ENCODE measurements around the gene TMIGD2. TPM values are rescaled to one million over a fixed set of nuclear protein-coding genes. Genes with fewer than 3 reads are reported as not detected.
A peak's percentile ranks its signal among the peaks of the same experiment; 100 is the strongest.

Gene TMIGD2
- total RNA-seq, 1 experiment from 2014 or later, result not detected

- Histone ChIP-seq H3K4me3 (ENCODE audit: low read depth, low read length, poor library complexity, severe bottlenecking) (peak within 1 kb of the TSS; percentile 46), H3K9me3 (ENCODE audit: low read depth, low read length, poor library complexity, severe bottlenecking) (no peaks in the 10 kb centered on the region), H3K4me1 (ENCODE audit: insufficient read depth, low read length, poor library complexity, severe bottlenecking) (no peaks in the 10 kb centered on the region), H3K36me3 (ENCODE audit: insufficient read depth, low read length, poor library complexity, severe bottlenecking) (no peaks in the 10 kb centered on the region), H3K27me3 (replicated peaks; ENCODE audit: insufficient read depth, low read depth, low read length, poor library complexity) (no peaks in the 10 kb centered on the region), H3K27ac (ENCODE audit: low read depth, low read length, poor library complexity, severe bottlenecking) (no peak within 1 kb of the TSS)
- POLR2A ChIA-PET (ENCODE audit: low non-redundant PET), result no interaction called here
- intact Hi-C loops (cut with micrococcal nuclease; ENCODE audit: unreplicated experiment), result no loop called here
- TF ChIP-seq CTCF (conservative IDR thresholded peaks at IDR 0.05; ENCODE audit: low read depth, low read length), result no peak
- TF ChIP-seq EZH2 (IDR thresholded peaks at IDR 0.05; ENCODE audit: borderline replicate concordance, low read depth, low read length, poor library complexity, severe bottlenecking), result no peak
- CTCF ChIA-PET, result no interaction called here
- peak; percentile 86 for DNase-seq (ENCODE audit: low spot score)
- BruUV-seq (replicated peaks), result no TSS peak
Observed at GRCh38 chr19:4304538-4305256, 2.5 kb upstream of the TMIGD2 start, which contains the start of gene FSD1. FSD1 (plus strand) TSS chr19:4304598; CDS start chr19:4304747, 149 bp downstream.

GRCh38 chr19:4303819-4304537 is 1.8 kb upstream of the TMIGD2 start:
- Histone ChIP-seq H3K4me1 (ENCODE audit: insufficient read depth, low read length, poor library complexity, severe bottlenecking) (no peaks in the 10 kb centered on the region), H3K27ac (ENCODE audit: low read depth, low read length, poor library complexity, severe bottlenecking) (no peak overlapping the region), H3K9me3 (ENCODE audit: low read depth, low read length, poor library complexity, severe bottlenecking) (no peaks in the 10 kb centered on the region), H3K36me3 (ENCODE audit: insufficient read depth, low read length, poor library complexity, severe bottlenecking) (no peaks in the 10 kb centered on the region), H3K27me3 (replicated peaks; ENCODE audit: insufficient read depth, low read depth, low read length, poor library complexity) (no peaks in the 10 kb centered on the region), H3K4me3 (ENCODE audit: low read depth, low read length, poor library complexity, severe bottlenecking) (peak overlapping the region; percentile 46)
- intact Hi-C loops (cut with micrococcal nuclease; ENCODE audit: unreplicated experiment), result no loop called here
- no TSS peak for BruUV-seq (replicated peaks)
- CTCF ChIA-PET, result no interaction called here
- TF ChIP-seq CTCF (conservative IDR thresholded peaks at IDR 0.05; ENCODE audit: low read depth, low read length) (no peak), EZH2 (IDR thresholded peaks at IDR 0.05; ENCODE audit: borderline replicate concordance, low read depth, low read length, poor library complexity, severe bottlenecking) (no peak)
- DNase-seq (ENCODE audit: low spot score), result no peak
- POLR2A ChIA-PET (ENCODE audit: low non-redundant PET), result no interaction called here

GRCh38 chr19:4301590-4302242 is 473 bp downstream of the TMIGD2 start:
- POLR2A ChIA-PET (ENCODE audit: low non-redundant PET), result no interaction called here
- CTCF ChIA-PET, result no interaction called here
- Histone ChIP-seq H3K4me1 (ENCODE audit: insufficient read depth, low read length, poor library complexity, severe bottlenecking) (peaks cover 2% of the 10 kb centered on the region), H3K27ac (ENCODE audit: low read depth, low read length, poor library complexity, severe bottlenecking) (no peak overlapping the region), H3K36me3 (ENCODE audit: insufficient read depth, low read length, poor library complexity, severe bottlenecking) (no peaks in the 10 kb centered on the region), H3K27me3 (replicated peaks; ENCODE audit: insufficient read depth, low read depth, low read length, poor library complexity) (no peaks in the 10 kb centered on the region), H3K9me3 (ENCODE audit: low read depth, low read length, poor library complexity, severe bottlenecking) (no peaks in the 10 kb centered on the region), H3K4me3 (ENCODE audit: low read depth, low read length, poor library complexity, severe bottlenecking) (no peak overlapping the region)
- intact Hi-C loops (cut with micrococcal nuclease; ENCODE audit: unreplicated experiment), result no loop called here
- DNase-seq (ENCODE audit: low spot score), result no peak
- TF ChIP-seq EZH2 (IDR thresholded peaks at IDR 0.05; ENCODE audit: borderline replicate concordance, low read depth, low read length, poor library complexity, severe bottlenecking) (no peak), CTCF (conservative IDR thresholded peaks at IDR 0.05; ENCODE audit: low read depth, low read length) (no peak)
- BruUV-seq (replicated peaks), result no TSS peak
